WERI-Rb-1 (cell line): ENCODE results near the gene HCRTR1.

Experiments used
- DNase-seq: peaks from one replicate; pipeline ENCODE4 v3.0.0-alpha.2; 2020
- H3K27ac ChIP-seq: fragments of 250-450 bp; sonication (Bioruptor Pico); 2 replicates; pipeline ENCODE4 v1.5.1; 2020; ENCODE audit warnings: mild to moderate bottlenecking, moderate library complexity
- H3K27me3 ChIP-seq: fragments of 250-450 bp; sonication (Bioruptor Pico); 2 replicates; pipeline ENCODE4 v1.5.1; 2021; ENCODE audit warnings: mild to moderate bottlenecking, low read depth, moderate library complexity; ENCODE audit not compliant: insufficient read depth, severe bottlenecking
- H3K36me3 ChIP-seq: fragments of 250-450 bp; sonication (Bioruptor Pico); 2 replicates; pipeline ENCODE4 v1.5.1; 2020; ENCODE audit warnings: mild to moderate bottlenecking, moderate library complexity
- H3K4me3 ChIP-seq: 2 replicates; pipeline ENCODE4 v1.5.1; 2011; ENCODE audit warnings: low read depth, mild to moderate bottlenecking, control low read depth, low read length
- H3K9me3 ChIP-seq: fragments of 250-450 bp; sonication (Bioruptor Pico); 2 replicates; pipeline ENCODE4 v1.5.1; 2021; ENCODE audit warnings: mild to moderate bottlenecking, moderate library complexity; ENCODE audit not compliant: severe bottlenecking
- TF ChIP-seq, protein P1 (sequence below): IDR thresholded peaks from 2 replicates; pipeline ENCODE4 v1.5.1; 2011; ENCODE audit warnings: low read depth, mild to moderate bottlenecking, control low read depth, inconsistent platforms, low read length

Gene HCRTR1

DNA sequence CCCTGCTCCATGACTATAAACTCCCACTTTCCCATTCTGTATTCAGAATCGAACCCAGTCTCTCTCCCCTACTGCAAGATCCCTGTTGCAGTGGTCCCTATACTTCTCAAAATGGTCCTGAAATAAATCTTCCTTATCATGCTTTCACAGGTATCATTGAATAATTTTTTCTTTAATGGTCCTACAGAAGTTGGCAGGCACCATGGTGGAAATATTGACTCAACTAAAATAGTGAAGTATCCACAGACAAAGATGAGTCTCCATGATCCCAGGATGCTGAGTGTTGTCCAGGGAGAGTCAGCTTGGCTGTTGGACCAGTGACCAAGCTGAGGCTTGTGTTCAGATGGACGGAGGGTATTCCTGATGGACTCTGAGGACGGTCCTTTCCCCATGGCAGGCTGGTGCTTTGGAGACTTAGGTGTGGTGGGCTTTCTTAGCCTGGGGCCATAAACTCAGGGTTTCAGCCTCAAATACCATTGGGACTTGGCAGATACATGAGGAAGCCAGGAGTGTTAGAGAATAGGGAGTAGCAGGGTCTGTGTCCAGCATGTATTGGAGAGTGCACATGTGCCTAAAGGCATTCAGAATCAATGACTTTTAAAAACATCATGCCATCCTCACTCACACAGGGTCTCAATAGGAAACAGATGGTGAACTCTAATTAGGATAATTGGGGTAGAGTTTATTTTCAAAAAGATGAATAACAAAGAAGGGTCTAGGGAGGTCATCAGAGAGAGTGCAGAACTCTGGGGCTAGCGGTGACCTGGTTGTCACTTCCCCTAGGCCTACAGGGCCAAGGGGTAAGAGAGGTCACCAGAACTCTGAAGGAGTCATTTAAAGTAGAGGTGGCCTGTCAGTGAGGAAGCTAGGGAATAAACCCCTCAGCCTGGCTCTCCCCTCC is 21.4 kb upstream of the HCRTR1 start:
- no peak for DNase-seq
- TF ChIP-seq, protein P1, sequence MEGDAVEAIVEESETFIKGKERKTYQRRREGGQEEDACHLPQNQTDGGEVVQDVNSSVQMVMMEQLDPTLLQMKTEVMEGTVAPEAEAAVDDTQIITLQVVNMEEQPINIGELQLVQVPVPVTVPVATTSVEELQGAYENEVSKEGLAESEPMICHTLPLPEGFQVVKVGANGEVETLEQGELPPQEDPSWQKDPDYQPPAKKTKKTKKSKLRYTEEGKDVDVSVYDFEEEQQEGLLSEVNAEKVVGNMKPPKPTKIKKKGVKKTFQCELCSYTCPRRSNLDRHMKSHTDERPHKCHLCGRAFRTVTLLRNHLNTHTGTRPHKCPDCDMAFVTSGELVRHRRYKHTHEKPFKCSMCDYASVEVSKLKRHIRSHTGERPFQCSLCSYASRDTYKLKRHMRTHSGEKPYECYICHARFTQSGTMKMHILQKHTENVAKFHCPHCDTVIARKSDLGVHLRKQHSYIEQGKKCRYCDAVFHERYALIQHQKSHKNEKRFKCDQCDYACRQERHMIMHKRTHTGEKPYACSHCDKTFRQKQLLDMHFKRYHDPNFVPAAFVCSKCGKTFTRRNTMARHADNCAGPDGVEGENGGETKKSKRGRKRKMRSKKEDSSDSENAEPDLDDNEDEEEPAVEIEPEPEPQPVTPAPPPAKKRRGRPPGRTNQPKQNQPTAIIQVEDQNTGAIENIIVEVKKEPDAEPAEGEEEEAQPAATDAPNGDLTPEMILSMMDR = no peak
- Histone ChIP-seq H3K27me3 (no peaks in the 10 kb centered on the region), H3K36me3 (no peaks in the 10 kb centered on the region), H3K9me3 (no peaks in the 10 kb centered on the region), H3K4me3 (no peak overlapping the region), H3K27ac (no peak overlapping the region)

DNA sequence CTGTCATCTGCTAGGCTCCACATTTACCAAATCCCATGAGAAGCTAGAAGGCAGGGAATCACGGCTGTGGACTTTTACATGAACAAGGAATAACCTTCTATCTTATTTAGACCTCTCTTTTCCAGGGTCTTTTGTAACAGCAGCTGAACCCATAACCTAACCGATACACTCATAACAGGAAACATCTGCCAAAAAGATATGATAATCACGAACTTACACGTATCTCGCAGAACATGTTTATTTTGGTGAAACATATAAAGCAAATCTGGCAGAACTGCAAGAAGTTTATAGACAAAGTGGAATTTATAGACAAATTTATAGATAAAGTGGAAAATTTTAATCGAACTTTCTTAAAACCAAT is 20.8 kb upstream of the HCRTR1 start:
- no peaks in the 10 kb centered on the region for H3K36me3 ChIP-seq
- H3K27ac ChIP-seq = no peak overlapping the region
- H3K9me3 ChIP-seq = no peaks in the 10 kb centered on the region
- H3K27me3 ChIP-seq = no peaks in the 10 kb centered on the region
- no peak overlapping the region for H3K4me3 ChIP-seq
- DNase-seq = no peak
- TF ChIP-seq, protein P1 = no peak

DNA sequence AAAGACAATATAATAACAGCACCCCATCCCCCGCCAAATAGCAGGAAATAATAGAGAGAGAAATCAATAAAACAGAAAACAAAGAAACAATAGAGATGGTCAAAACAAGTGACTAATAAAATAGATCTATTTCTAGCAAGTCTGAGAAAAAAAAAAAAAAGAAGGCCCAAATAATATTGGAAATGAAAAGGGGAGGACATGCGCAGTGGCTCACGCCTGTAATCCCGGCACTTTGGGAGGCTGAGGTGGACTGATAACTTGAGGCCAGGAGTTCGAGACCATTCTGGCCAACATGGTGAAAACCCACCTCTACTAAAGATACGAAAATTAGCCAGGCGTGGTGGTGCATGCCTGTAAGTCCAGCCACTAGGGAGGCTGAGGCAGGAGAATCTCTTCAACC is 18.5 kb upstream of the HCRTR1 start:
- DNase-seq = no peak
- Histone ChIP-seq H3K27me3 (no peaks in the 10 kb centered on the region), H3K27ac (no peak overlapping the region), H3K4me3 (no peak overlapping the region), H3K9me3 (no peaks in the 10 kb centered on the region), H3K36me3 (no peaks in the 10 kb centered on the region)
- TF ChIP-seq, protein P1 = no peak

DNA sequence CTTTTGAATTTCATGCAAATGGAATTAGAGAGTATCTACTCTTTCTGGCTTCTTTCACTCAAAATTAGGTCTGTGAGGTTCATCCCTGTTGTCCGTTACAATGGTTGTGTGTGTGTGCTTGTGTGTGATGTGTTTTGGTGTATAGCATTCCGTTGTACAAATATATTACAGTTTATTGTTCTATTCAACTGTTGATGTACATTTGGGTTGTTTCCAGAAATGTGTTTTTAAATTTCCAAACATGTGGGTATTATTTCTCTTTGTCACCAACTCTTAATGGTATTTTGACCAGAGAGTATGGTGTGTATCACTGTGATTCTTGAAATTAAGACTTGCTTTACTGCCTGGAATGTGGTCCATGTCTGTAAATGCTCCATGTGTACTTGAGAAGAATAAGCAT is 16.8 kb upstream of the HCRTR1 start:
- H3K36me3 ChIP-seq = no peaks in the 10 kb centered on the region
- no peak overlapping the region for H3K27ac ChIP-seq
- H3K4me3 ChIP-seq = no peak overlapping the region
- no peaks in the 10 kb centered on the region for H3K9me3 ChIP-seq
- DNase-seq = no peak
- no peaks in the 10 kb centered on the region for H3K27me3 ChIP-seq
- TF ChIP-seq, protein P1 = no peak

DNA sequence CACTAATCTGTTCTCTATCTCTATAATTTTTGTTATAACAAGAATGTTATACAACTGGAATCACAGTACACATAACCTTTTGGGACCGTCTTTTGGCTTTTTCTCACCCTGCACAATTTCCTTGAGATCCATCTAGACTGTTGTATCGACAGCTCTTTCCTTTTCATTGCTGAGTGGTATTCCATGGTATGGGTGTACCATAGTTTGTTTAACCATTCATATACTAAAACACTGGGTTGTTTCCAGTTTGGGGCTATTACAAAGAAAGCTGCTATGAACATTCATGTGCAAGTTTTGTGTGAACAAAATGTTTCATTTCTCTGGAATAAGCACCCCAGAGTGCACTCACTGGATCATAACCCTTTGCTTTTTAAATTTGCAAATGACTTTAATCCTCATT is 15.4 kb upstream of the HCRTR1 start:
- no peaks in the 10 kb centered on the region for H3K27me3 ChIP-seq
- no peak overlapping the region for H3K4me3 ChIP-seq
- no peaks in the 10 kb centered on the region for H3K36me3 ChIP-seq
- H3K27ac ChIP-seq = no peak overlapping the region
- no peak for DNase-seq
- TF ChIP-seq, protein P1 = no peak
- no peaks in the 10 kb centered on the region for H3K9me3 ChIP-seq
